OCI-LY7 (cell line): Measurements from ENCODE around the gene HENMT1. TPM values are rescaled to one million over a fixed set of nuclear protein-coding genes. Genes with fewer than 3 reads are reported as not detected.
"Not testable (repeated sequence)": the region's sequence is repeated elsewhere in the genome, so short reads cannot be mapped to it uniquely, and the experiment has no call there.

Source experiments
- BruUV-seq: library from RNA; stranded (reverse); fragments of 400-500 nt; replicated peaks from 2 replicates; lab custom pipeline; 2021; lab: Mats Ljungman, UMichigan
- CTCF ChIA-PET: fragments of 300-600 bp; sonication (Branson Sonifier 250); formaldehyde crosslinking; loops from one replicate; lab custom pipeline; 2022; ENCODE audit warnings: antibody characterized with exemption; ENCODE audit not compliant: unreplicated experiment; lab: Charles Lee
- POLR2A ChIA-PET: fragments of 300-600 bp; sonication (Branson Sonifier 250); formaldehyde crosslinking; loops from one replicate; lab custom pipeline; 2022; ENCODE audit warnings: antibody characterized with exemption; lab: Charles Lee
- DNase-seq: peaks from one replicate; pipeline ENCODE4 v3.0.0-alpha.2; 2015; ENCODE audit warnings: low spot score
- H2AFZ ChIP-seq: fragments of 200-600 bp; sonication (generic), shearing (Covaris generic); 2 replicates; pipeline ENCODE4 v1.6.1; 2014; ENCODE audit warnings: mild to moderate bottlenecking, antibody characterized with exemption, low read length, moderate library complexity
- H3K27ac ChIP-seq: fragments of 200-600 bp; sonication (generic); 2 replicates; pipeline ENCODE4 v1.5.1; 2014; ENCODE audit warnings: mixed run types, low read depth, mild to moderate bottlenecking, moderate library complexity, low read length, inconsistent platforms; ENCODE audit not compliant: poor library complexity, severe bottlenecking
- H3K36me3 ChIP-seq: fragments of 200-600 bp; sonication (generic); 2 replicates; pipeline ENCODE4 v1.6.1; 2014; ENCODE audit warnings: mild to moderate bottlenecking, antibody characterized with exemption, low read length, moderate library complexity, mixed read lengths; ENCODE audit not compliant: insufficient read depth
- H3K4me1 ChIP-seq: fragments of 200-600 bp; sonication (generic); 2 replicates; pipeline ENCODE4 v1.5.1; 2014; ENCODE audit warnings: mild to moderate bottlenecking, low read length; ENCODE audit not compliant: insufficient read depth, poor library complexity, severe bottlenecking
- H3K4me2 ChIP-seq: fragments of 200-600 bp; sonication (generic); 2 replicates; pipeline ENCODE4 v1.6.1; 2014; ENCODE audit warnings: mild to moderate bottlenecking, low read length
- H3K4me3 ChIP-seq: fragments of 200-600 bp; sonication (generic); 2 replicates; pipeline ENCODE4 v1.5.1; 2014; ENCODE audit warnings: mild to moderate bottlenecking, low read depth, low read length; ENCODE audit not compliant: poor library complexity, severe bottlenecking
- H3K79me2 ChIP-seq: fragments of 200-600 bp; sonication (generic); 2 replicates; pipeline ENCODE4 v1.6.1; 2016; ENCODE audit warnings: low read depth, mild to moderate bottlenecking, low read length, moderate library complexity, mixed read lengths; ENCODE audit not compliant: insufficient read depth
- H3K9me2 ChIP-seq: fragments of 200-600 bp; sonication (generic); 2 replicates; pipeline ENCODE4 v1.6.1; 2016; ENCODE audit warnings: mild to moderate bottlenecking, low read length, mixed read lengths; ENCODE audit not compliant: insufficient read depth
- H3K9me3 ChIP-seq: fragments of 200-600 bp; sonication (generic); 2 replicates; pipeline ENCODE4 v1.6.1; 2014; ENCODE audit warnings: mild to moderate bottlenecking, mixed run types, low read length, mixed read lengths
- H4K20me1 ChIP-seq: fragments of 200-600 bp; sonication (generic); 2 replicates; pipeline ENCODE4 v1.6.1; 2014; ENCODE audit warnings: mild to moderate bottlenecking, antibody characterized with exemption, low read length, moderate library complexity, mixed read lengths; ENCODE audit not compliant: insufficient read depth
- CTCF ChIP-seq: fragments of 200-600 bp; sonication (generic); conservative IDR thresholded peaks from 2 replicates; pipeline ENCODE4 v1.5.1; 2014; ENCODE audit warnings: mild to moderate bottlenecking, antibody characterized with exemption, low read length, moderate library complexity, mixed read lengths
- EZH2phosphoT487 ChIP-seq: fragments of 200-600 bp; sonication (generic); IDR thresholded peaks from 2 replicates; pipeline ENCODE4 v1.6.1; 2018; ENCODE audit warnings: low read depth, borderline replicate concordance, mild to moderate bottlenecking, mixed run types, antibody characterized with exemption, low read length, moderate library complexity, mixed read lengths
- intact Hi-C: fragments of 100-400 bp; cut with micrococcal nuclease; formaldehyde crosslinking; loops from one replicate; pipeline ENCODE4 v1.10.0; 2022; ENCODE audit not compliant: unreplicated experiment
- total RNA-seq, 2 experiments: library from RNA; depleted of rRNA in 1 of 2; stranded (reverse); fragments of >200 nt in 1 of 2; shearing (Covaris generic) in 1 of 2; gene quantifications; 2 replicates each; pipeline ENCODE4 v1.2.3, GENCODE V29; 2014 to 2022

The HENMT1 gene
- total RNA-seq, 2 experiments from 2014 or later = 0.84 TPM; not detected in 1

- no peak overlapping the region for H3K4me2 ChIP-seq
- ChIA-PET POLR2A (no interaction called here), CTCF (no interaction called here)
- DNase-seq = no peak
- H4K20me1 ChIP-seq = no peaks in the 10 kb centered on the region
- H3K36me3 ChIP-seq = no peaks in the 10 kb centered on the region
- H2AFZ ChIP-seq = no peak overlapping the region
- H3K79me2 ChIP-seq = no peaks in the 10 kb centered on the region
- H3K27ac ChIP-seq = no peak overlapping the region
- H3K9me3 ChIP-seq = no peaks in the 10 kb centered on the region
- intact Hi-C loops = no loop called here
- no peaks in the 10 kb centered on the region for H3K9me2 ChIP-seq
- TF ChIP-seq CTCF = no peak
- TF ChIP-seq EZH2phosphoT487 = no peak
- H3K4me3 ChIP-seq = no peak overlapping the region
- H3K4me1 ChIP-seq = no peaks in the 10 kb centered on the region
- BruUV-seq = no TSS peak
Measured at GRCh38 chr1:108670131-108670773, 9.4 kb upstream of the HENMT1 start.

- intact Hi-C loops = no loop called here
- Histone ChIP-seq H3K9me2 (no peaks in the 10 kb centered on the region), H3K4me1 (no peaks in the 10 kb centered on the region), H2AFZ (no peak overlapping the region), H3K4me2 (no peak overlapping the region), H3K27ac (no peak overlapping the region), H3K36me3 (no peaks in the 10 kb centered on the region), H3K79me2 (no peaks in the 10 kb centered on the region), H3K4me3 (no peak overlapping the region), H3K9me3 (no peaks in the 10 kb centered on the region), H4K20me1 (no peaks in the 10 kb centered on the region)
- BruUV-seq = no TSS peak
- no peak for DNase-seq
- TF ChIP-seq EZH2phosphoT487 = no peak
- no peak for TF ChIP-seq CTCF
- POLR2A ChIA-PET = no interaction called here
- CTCF ChIA-PET = no interaction called here
Measured at GRCh38 chr1:108669679-108670078, 8.8 kb upstream of the HENMT1 start.

GRCh38 chr1:108668777-108669176, 7.9 kb upstream of the HENMT1 start:
- H3K9me3 ChIP-seq = no peaks in the 10 kb centered on the region
- intact Hi-C loops = no loop called here
- no peak overlapping the region for H3K27ac ChIP-seq
- POLR2A ChIA-PET = interaction anchor here (0.7 kb wide), 1 partner anchor 58 kb away, joined by 4 read pairs; no protein-coding TSS in a partner anchor
- H3K4me3 ChIP-seq = no peak overlapping the region
- H3K4me2 ChIP-seq = no peak overlapping the region
- no peaks in the 10 kb centered on the region for H3K4me1 ChIP-seq
- no peaks in the 10 kb centered on the region for H4K20me1 ChIP-seq
- H3K9me2 ChIP-seq = no peaks in the 10 kb centered on the region
- H2AFZ ChIP-seq = no peak overlapping the region
- H3K79me2 ChIP-seq = no peaks in the 10 kb centered on the region
- H3K36me3 ChIP-seq = no peaks in the 10 kb centered on the region
- CTCF ChIA-PET = no interaction called here
- TF ChIP-seq EZH2phosphoT487 (no peak), CTCF (no peak)
- BruUV-seq = no TSS peak
- no peak for DNase-seq

- H3K9me3 ChIP-seq, H3K79me2 ChIP-seq, H3K27ac ChIP-seq, POLR2A ChIA-PET, BruUV-seq, DNase-seq, H3K4me1 ChIP-seq, H3K4me2 ChIP-seq, H3K4me3 ChIP-seq, H3K9me2 ChIP-seq, intact Hi-C loops, H2AFZ ChIP-seq, H3K36me3 ChIP-seq, CTCF ChIA-PET, H4K20me1 ChIP-seq: not testable (repeated sequence)
Measured at GRCh38 chr1:108667422-108667821, 6.5 kb upstream of the HENMT1 start.
